ENCODE measurements around the gene ABCC5. TPM values are rescaled to one million over a fixed set of nuclear protein-coding genes. Genes with fewer than 3 reads are reported as not detected.

ABCC5 gene
- total and polyA plus RNA-seq, 3 donors from 2014 or later = 35.2 to 77.9 (median 61.5) TPM

DNA sequence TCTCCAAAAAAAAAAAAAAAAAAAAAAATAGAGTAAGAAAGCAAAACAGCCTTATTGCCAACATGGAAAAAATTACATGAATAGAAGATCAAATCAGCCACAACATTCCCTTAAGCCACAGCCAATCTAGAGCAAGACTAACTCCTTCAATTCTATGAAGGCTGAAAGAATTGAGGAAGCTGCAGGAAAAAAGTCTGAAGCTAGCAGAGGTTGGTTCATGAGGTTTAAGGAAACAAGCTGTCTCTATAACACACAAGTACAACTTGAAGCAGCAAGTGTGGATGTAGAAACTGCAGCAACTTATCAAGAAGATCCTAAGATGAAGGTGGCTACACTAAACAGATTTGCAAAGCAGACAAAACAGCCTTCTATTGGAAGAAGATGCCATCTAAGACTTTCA lies 142.3 kb downstream of the ABCC5 start:
- intact Hi-C loops (cut with DNase I; ENCODE audit: low total_unique reads) = no loop called here
- Histone ChIP-seq H3K27me3 (no peaks in the 10 kb centered on the region), H3K27ac (no peak overlapping the region), H3K4me1 (no peaks in the 10 kb centered on the region), H3K4me3 (no peak overlapping the region), H3K9me3 (no peaks in the 10 kb centered on the region), H3K36me3 (ENCODE audit: low read depth, missing control alignments) (no peaks in the 10 kb centered on the region)
- TF ChIP-seq, protein P1, sequence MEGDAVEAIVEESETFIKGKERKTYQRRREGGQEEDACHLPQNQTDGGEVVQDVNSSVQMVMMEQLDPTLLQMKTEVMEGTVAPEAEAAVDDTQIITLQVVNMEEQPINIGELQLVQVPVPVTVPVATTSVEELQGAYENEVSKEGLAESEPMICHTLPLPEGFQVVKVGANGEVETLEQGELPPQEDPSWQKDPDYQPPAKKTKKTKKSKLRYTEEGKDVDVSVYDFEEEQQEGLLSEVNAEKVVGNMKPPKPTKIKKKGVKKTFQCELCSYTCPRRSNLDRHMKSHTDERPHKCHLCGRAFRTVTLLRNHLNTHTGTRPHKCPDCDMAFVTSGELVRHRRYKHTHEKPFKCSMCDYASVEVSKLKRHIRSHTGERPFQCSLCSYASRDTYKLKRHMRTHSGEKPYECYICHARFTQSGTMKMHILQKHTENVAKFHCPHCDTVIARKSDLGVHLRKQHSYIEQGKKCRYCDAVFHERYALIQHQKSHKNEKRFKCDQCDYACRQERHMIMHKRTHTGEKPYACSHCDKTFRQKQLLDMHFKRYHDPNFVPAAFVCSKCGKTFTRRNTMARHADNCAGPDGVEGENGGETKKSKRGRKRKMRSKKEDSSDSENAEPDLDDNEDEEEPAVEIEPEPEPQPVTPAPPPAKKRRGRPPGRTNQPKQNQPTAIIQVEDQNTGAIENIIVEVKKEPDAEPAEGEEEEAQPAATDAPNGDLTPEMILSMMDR (IDR thresholded peaks at IDR 0.05) = no peak
- no peak for TF ChIP-seq POLR2A (IDR thresholded peaks at IDR 0.05)
- no peak for DNase-seq

DNA sequence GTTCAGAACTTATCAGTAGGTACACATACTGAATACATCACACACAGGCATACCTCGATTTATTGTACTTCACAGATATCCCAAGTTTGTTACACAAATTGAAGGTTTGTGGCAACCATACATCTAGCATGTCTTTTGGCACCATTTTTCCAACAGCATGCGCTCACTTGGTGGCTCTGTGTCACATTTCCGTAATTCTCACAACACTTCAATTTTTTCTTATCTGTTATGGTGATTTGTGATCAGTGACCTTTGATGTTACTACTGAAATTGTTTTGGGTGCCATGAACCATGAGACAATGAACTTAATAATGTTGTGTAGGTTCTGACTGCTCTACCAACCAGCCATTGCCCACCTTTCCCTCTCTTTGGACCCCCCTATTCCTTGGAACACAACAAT lies 143.8 kb downstream of the ABCC5 start:
- H3K4me3 ChIP-seq = no peak overlapping the region
- H3K36me3 ChIP-seq (ENCODE audit: low read depth, missing control alignments) = no peaks in the 10 kb centered on the region
- DNase-seq = no peak
- 78 to 85% methylated on average over 3 of the region's 3 CpGs for WGBS, 2 donors
- no peaks in the 10 kb centered on the region for H3K9me3 ChIP-seq
- no peak overlapping the region for H3K27ac ChIP-seq
- intact Hi-C loops (cut with DNase I; ENCODE audit: low total_unique reads) = no loop called here
- H3K4me1 ChIP-seq = no peaks in the 10 kb centered on the region
- no peaks in the 10 kb centered on the region for H3K27me3 ChIP-seq
- TF ChIP-seq POLR2A (IDR thresholded peaks at IDR 0.05) = no peak
- TF ChIP-seq, protein P1 (IDR thresholded peaks at IDR 0.05) = no peak

DNA sequence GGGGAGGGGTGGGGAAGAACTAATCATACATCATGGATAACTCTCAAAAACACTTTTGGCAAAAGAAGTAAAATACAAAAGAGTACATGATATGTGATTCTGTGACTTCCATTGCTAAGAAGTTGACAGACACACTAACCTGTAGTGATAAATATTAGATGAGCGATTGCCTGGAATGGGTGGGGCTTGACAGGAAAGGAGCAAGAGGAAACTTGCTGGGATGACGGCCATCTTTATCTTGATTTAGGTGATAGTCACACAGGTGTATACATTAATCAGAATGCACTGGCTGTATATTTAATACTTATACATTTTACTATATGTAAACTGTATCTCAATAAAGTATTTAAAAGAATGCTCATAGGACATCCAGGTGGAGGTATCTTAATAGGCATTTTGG lies 146.1 kb downstream of the ABCC5 start:
- H3K9me3 ChIP-seq = no peaks in the 10 kb centered on the region
- H3K4me1 ChIP-seq = no peaks in the 10 kb centered on the region
- WGBS, 2 donors = 84% methylated on average over 2 of the region's 2 CpGs
- H3K27me3 ChIP-seq = no peaks in the 10 kb centered on the region
- no peak overlapping the region for H3K4me3 ChIP-seq
- no peak overlapping the region for H3K27ac ChIP-seq
- intact Hi-C loops (cut with DNase I; ENCODE audit: low total_unique reads) = no loop called here
- no peak for DNase-seq
- H3K36me3 ChIP-seq (ENCODE audit: low read depth, missing control alignments) = no peaks in the 10 kb centered on the region
- TF ChIP-seq, protein P1 (IDR thresholded peaks at IDR 0.05) = no peak
- no peak for TF ChIP-seq POLR2A (IDR thresholded peaks at IDR 0.05)

DNA sequence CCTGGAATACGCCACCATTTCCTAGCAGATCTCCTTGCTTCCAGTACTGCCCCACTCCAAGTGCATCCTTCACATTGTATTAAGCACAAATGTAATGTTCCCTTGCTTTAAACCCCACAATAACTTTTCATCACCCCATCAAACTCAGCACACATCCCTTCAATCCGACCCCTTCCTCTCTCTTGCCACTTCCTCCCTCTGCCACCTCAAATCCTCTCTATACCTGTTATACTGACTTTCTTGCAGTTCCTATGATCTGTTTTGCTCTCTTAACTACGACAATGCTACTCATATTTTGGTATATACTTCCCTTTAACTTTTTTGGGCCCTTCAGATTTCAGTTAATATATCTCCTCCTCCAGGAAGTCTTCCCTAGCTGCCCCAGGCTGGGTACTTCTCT lies 147.1 kb downstream of the ABCC5 start:
- no peaks in the 10 kb centered on the region for H3K27me3 ChIP-seq
- intact Hi-C loops (cut with DNase I; ENCODE audit: low total_unique reads) = no loop called here
- WGBS, 2 donors = 88 to 92% methylated on average over 3 of the region's 3 CpGs
- no peak for DNase-seq
- no peak overlapping the region for H3K27ac ChIP-seq
- no peaks in the 10 kb centered on the region for H3K4me1 ChIP-seq
- TF ChIP-seq, protein P1 (IDR thresholded peaks at IDR 0.05) = no peak
- TF ChIP-seq POLR2A (IDR thresholded peaks at IDR 0.05) = no peak
- no peak overlapping the region for H3K4me3 ChIP-seq
- no peaks in the 10 kb centered on the region for H3K9me3 ChIP-seq
- no peaks in the 10 kb centered on the region for H3K36me3 ChIP-seq (ENCODE audit: low read depth, missing control alignments)

MicroRNAs within 50 kb of the gene (microRNA counts, 767-probe panel; counts per million panel counts)
- microRNA hsa-miR-4448 = 0 to 152 counts per million in 2 donors

Small RNA genes within 50 kb of the gene (microRNA-seq; reads per million reads assigned to microRNA genes)
- 0 reads per million in 2 donors for gene MIR4448 (ENCODE audit: borderline number of aligned reads in 2 of 2, borderline replicate concordance in 1 of 2)

Small RNA genes within 50 kb of the gene (small RNA-seq; reads per million reads assigned to genes)
- gene MIR4448 = 0 reads per million in 2 donors

Other genes with a start within 250 kb of the ABCC5 start
- 1 to 10 TPM; 4.8 to 8.3 TPM for gene MAP6D1, start 192.3 kb downstream of the ABCC5 start, total RNA-seq
- gene MAP6D1, start 192.3 kb downstream of the ABCC5 start, polyA plus RNA-seq (ENCODE audit: insufficient read depth, low read depth, low replicate concordance) = 0.80 TPM
- gene PARL, start 133.0 kb downstream of the ABCC5 start, total RNA-seq = 10 to 100 TPM; 57.6 to 64.2 TPM
- gene PARL, start 133.0 kb downstream of the ABCC5 start, polyA plus RNA-seq (ENCODE audit: insufficient read depth, low read depth, low replicate concordance) = 55.5 TPM
- not detected for gene HTR3D, start 13.9 kb upstream of the ABCC5 start, total RNA-seq
- gene HTR3D, start 13.9 kb upstream of the ABCC5 start, polyA plus RNA-seq (ENCODE audit: insufficient read depth, low read depth, low replicate concordance) = not detected
- gene HTR3C, start 35.2 kb upstream of the ABCC5 start, total RNA-seq = under 1 TPM in 1 of 2 donors, not detected in 1; 0.31 TPM
- gene HTR3C, start 35.2 kb upstream of the ABCC5 start, polyA plus RNA-seq (ENCODE audit: insufficient read depth, low read depth, low replicate concordance) = not detected
- gene HTR3E, start 79.2 kb upstream of the ABCC5 start, total RNA-seq = under 1 TPM; 0.31 to 0.63 TPM
- not detected for gene HTR3E, start 79.2 kb upstream of the ABCC5 start, polyA plus RNA-seq (ENCODE audit: insufficient read depth, low read depth, low replicate concordance)
- 10 to 100 TPM; 37.2 to 48.1 TPM for gene EIF2B5, start 117.5 kb upstream of the ABCC5 start, total RNA-seq
- gene EIF2B5, start 117.5 kb upstream of the ABCC5 start, polyA plus RNA-seq (ENCODE audit: insufficient read depth, low read depth, low replicate concordance) = 36.7 TPM
- gene DVL3, start 137.5 kb upstream of the ABCC5 start, total RNA-seq = 10 to 100 TPM; 80.5 to 86.8 TPM
- 53.7 TPM for gene DVL3, start 137.5 kb upstream of the ABCC5 start, polyA plus RNA-seq (ENCODE audit: insufficient read depth, low read depth, low replicate concordance)
- 100 to 1,000 TPM; 238 to 334 TPM for gene AP2M1, start 157.0 kb upstream of the ABCC5 start, total RNA-seq
- 346 TPM for gene AP2M1, start 157.0 kb upstream of the ABCC5 start, polyA plus RNA-seq (ENCODE audit: insufficient read depth, low read depth, low replicate concordance)
- 100 to 1,000 TPM; 111 to 115 TPM for gene ABCF3, start 168.3 kb upstream of the ABCC5 start, total RNA-seq
- gene ABCF3, start 168.3 kb upstream of the ABCC5 start, polyA plus RNA-seq (ENCODE audit: insufficient read depth, low read depth, low replicate concordance) = 69.3 TPM
- 10 to 100 TPM; 13.8 to 17.6 TPM for gene VWA5B2, start 211.7 kb upstream of the ABCC5 start, total RNA-seq
- 2.5 TPM for gene VWA5B2, start 211.7 kb upstream of the ABCC5 start, polyA plus RNA-seq (ENCODE audit: insufficient read depth, low read depth, low replicate concordance)
- gene ALG3, start 231.1 kb upstream of the ABCC5 start, total RNA-seq = 10 to 100 TPM; 79.4 to 91.7 TPM
- 58.7 TPM for gene ALG3, start 231.1 kb upstream of the ABCC5 start, polyA plus RNA-seq (ENCODE audit: insufficient read depth, low read depth, low replicate concordance)
- gene EEF1AKMT4, start 231.8 kb upstream of the ABCC5 start, total RNA-seq = 10 to 100 TPM; 10.2 to 15.0 TPM
- gene EEF1AKMT4, start 231.8 kb upstream of the ABCC5 start, polyA plus RNA-seq (ENCODE audit: insufficient read depth, low read depth, low replicate concordance) = 16.9 TPM
- gene CAMK2N2, start 243.7 kb upstream of the ABCC5 start, total RNA-seq = under 1 TPM in 1 of 2 donors, not detected in 1; 0.24 TPM
- 0.40 TPM for gene CAMK2N2, start 243.7 kb upstream of the ABCC5 start, polyA plus RNA-seq (ENCODE audit: insufficient read depth, low read depth, low replicate concordance)